Calu3 (cell line): ENCODE data around the gene MAD1L1. TPM values are rescaled to one million over a fixed set of nuclear protein-coding genes. Genes with fewer than 3 reads are reported as not detected.

Experiments used
- BruUV-seq: library from RNA; stranded (reverse); fragments of 400-500 nt; replicated peaks from 2 replicates; lab custom pipeline; 2021; lab: Mats Ljungman, UMichigan
- CTCF ChIA-PET: fragments of 300-600 bp; sonication (Branson Sonifier 250); formaldehyde crosslinking; loops from one replicate; lab custom pipeline; 2022; ENCODE audit warnings: antibody characterized with exemption; lab: Charles Lee
- DNase-seq: peaks from one replicate; pipeline ENCODE4 v3.0.0; 2022
- H3K27ac Mint-ChIP-seq: one replicate; pipeline ENCODE4 v1.8.0; 2022; ENCODE audit warnings: mixed read lengths; ENCODE audit not compliant: unreplicated experiment
- H3K27me3 Mint-ChIP-seq: one replicate; pipeline ENCODE4 v1.8.0; 2022; ENCODE audit warnings: mixed read lengths; ENCODE audit not compliant: unreplicated experiment
- H3K36me3 Mint-ChIP-seq: one replicate; pipeline ENCODE4 v1.8.0; 2022; ENCODE audit warnings: mild to moderate bottlenecking, moderate library complexity, mixed read lengths; ENCODE audit not compliant: insufficient read depth, unreplicated experiment
- H3K4me1 Mint-ChIP-seq: one replicate; pipeline ENCODE4 v1.8.0; 2022; ENCODE audit warnings: mild to moderate bottlenecking, low read depth, mixed read lengths; ENCODE audit not compliant: unreplicated experiment
- H3K4me3 Mint-ChIP-seq: one replicate; pipeline ENCODE4 v1.8.0; 2022; ENCODE audit warnings: mild to moderate bottlenecking, low read depth, moderate library complexity, mixed read lengths; ENCODE audit not compliant: unreplicated experiment
- H3K9me3 Mint-ChIP-seq: one replicate; pipeline ENCODE4 v1.8.0; 2022; ENCODE audit warnings: low read depth, mixed read lengths; ENCODE audit not compliant: unreplicated experiment
- CTCF ChIP-seq: fragments of 200-600 bp; IDR thresholded peaks from one replicate; pipeline ENCODE4 v1.8.0; 2022; ENCODE audit warnings: antibody characterized with exemption; ENCODE audit not compliant: unreplicated experiment
- intact Hi-C: fragments of 100-400 bp; cut with micrococcal nuclease; formaldehyde crosslinking; loops from one replicate; pipeline ENCODE4 v1.10.0; 2022; ENCODE audit not compliant: unreplicated experiment
- total RNA-seq: library from RNA; stranded (reverse); gene quantifications from 2 replicates; pipeline ENCODE4 v1.2.3, GENCODE V29; 2022

MAD1L1 gene
- total RNA-seq, 1 experiment from 2014 or later = 86.0 TPM

- H3K4me1 Mint-ChIP-seq = peaks cover 15% of the 10 kb centered on the region
- BruUV-seq = no TSS peak
- CTCF ChIA-PET = no interaction called here
Observed at GRCh38 chr7:2259480-2259879, 26.7 kb upstream of the MAD1L1 start.

GRCh38 chr7:2258661-2259365 lies 26.1 kb upstream of the MAD1L1 start:
- peaks cover 15% of the 10 kb centered on the region for H3K4me1 Mint-ChIP-seq
- H3K27ac Mint-ChIP-seq = no peak overlapping the region
- H3K27me3 Mint-ChIP-seq = no peaks in the 10 kb centered on the region
- no peak for DNase-seq
- no peak overlapping the region for H3K4me3 Mint-ChIP-seq
- no peak for TF ChIP-seq CTCF
- peaks cover 47% of the 10 kb centered on the region for H3K36me3 Mint-ChIP-seq
- intact Hi-C loops = no loop called here
- no peaks in the 10 kb centered on the region for H3K9me3 Mint-ChIP-seq
- CTCF ChIA-PET = no interaction called here
- BruUV-seq = no TSS peak

More at GRCh38 chr7:2259480-2259879, 26.7 kb upstream of the MAD1L1 start:
- no peaks in the 10 kb centered on the region for H3K9me3 Mint-ChIP-seq
- H3K27ac Mint-ChIP-seq = no peak overlapping the region
- H3K4me3 Mint-ChIP-seq = no peak overlapping the region
- peaks cover 50% of the 10 kb centered on the region for H3K36me3 Mint-ChIP-seq
- DNase-seq = no peak
- intact Hi-C loops = no loop called here
- H3K27me3 Mint-ChIP-seq = no peaks in the 10 kb centered on the region
- no peak for TF ChIP-seq CTCF

- H3K27ac Mint-ChIP-seq = no peak overlapping the region
- no peak for DNase-seq
- peaks cover 47% of the 10 kb centered on the region for H3K36me3 Mint-ChIP-seq
- peaks cover 15% of the 10 kb centered on the region for H3K4me1 Mint-ChIP-seq
- no peaks in the 10 kb centered on the region for H3K27me3 Mint-ChIP-seq
- no peak for TF ChIP-seq CTCF
- intact Hi-C loops = no loop called here
- BruUV-seq = no TSS peak
- CTCF ChIA-PET = no interaction called here
- H3K4me3 Mint-ChIP-seq = no peak overlapping the region
- no peaks in the 10 kb centered on the region for H3K9me3 Mint-ChIP-seq
Observed at GRCh38 chr7:2257651-2258050, 24.9 kb upstream of the MAD1L1 start.

GRCh38 chr7:2257046-2257551 lies 24.4 kb upstream of the MAD1L1 start:
- Mint-ChIP-seq H3K4me1 (peaks cover 15% of the 10 kb centered on the region), H3K4me3 (no peak overlapping the region), H3K27me3 (no peaks in the 10 kb centered on the region), H3K27ac (no peak overlapping the region), H3K36me3 (peaks cover 47% of the 10 kb centered on the region), H3K9me3 (no peaks in the 10 kb centered on the region)
- CTCF ChIA-PET = no interaction called here
- BruUV-seq = no TSS peak
- intact Hi-C loops = no loop called here
- DNase-seq = no peak
- no peak for TF ChIP-seq CTCF
